Erythroblast (primary cell): ENCODE data around the gene SLC19A1.

Experiments used
- GATA1 ChIP-seq: IDR thresholded peaks from 2 replicates; pipeline ENCODE4 v1.6.1; 2011; ENCODE audit warnings: low read depth, mild to moderate bottlenecking, control low read depth, low read length, moderate library complexity
- POLR2A ChIP-seq: IDR thresholded peaks from 2 replicates; pipeline ENCODE4 v1.6.1; 2011; ENCODE audit warnings: mild to moderate bottlenecking, low read length

- TF ChIP-seq POLR2A (no peak), GATA1 (no peak)
These were observed 83.7 kb downstream of the SLC19A1 start for GRCh38 chr21:45458281-45459170.
